Osteocyte (in vitro differentiated cells): Measurements from ENCODE around the gene LRRFIP2. TPM values are rescaled to one million over a fixed set of nuclear protein-coding genes. Genes with fewer than 3 reads are reported as not detected.
A peak's percentile ranks its signal among the peaks of the same experiment; 100 is the strongest.

ENCODE experiments used
- DNase-seq: peaks from one replicate; pipeline ENCODE4 v3.0.0; 2021; ENCODE audit warnings: mixed read lengths; ENCODE audit not compliant: unreplicated experiment; ENCODE audit errors: extremely low spot score
- H3K27ac Mint-ChIP-seq: one replicate; pipeline ENCODE4 v1.8.0; 2021; ENCODE audit warnings: mild to moderate bottlenecking, mixed read lengths; ENCODE audit not compliant: unreplicated experiment
- H3K27me3 Mint-ChIP-seq: one replicate; pipeline ENCODE4 v1.8.0; 2021; ENCODE audit warnings: mixed read lengths; ENCODE audit not compliant: unreplicated experiment
- H3K36me3 Mint-ChIP-seq: one replicate; pipeline ENCODE4 v1.8.0; 2021; ENCODE audit warnings: mixed read lengths; ENCODE audit not compliant: unreplicated experiment
- H3K4me1 Mint-ChIP-seq: one replicate; pipeline ENCODE4 v1.8.0; 2021; ENCODE audit warnings: mixed read lengths; ENCODE audit not compliant: unreplicated experiment
- H3K4me3 Mint-ChIP-seq: one replicate; pipeline ENCODE4 v1.8.0; 2021; ENCODE audit warnings: mild to moderate bottlenecking, moderate library complexity, mixed read lengths; ENCODE audit not compliant: unreplicated experiment
- H3K9me3 Mint-ChIP-seq: one replicate; pipeline ENCODE4 v1.8.0; 2021; ENCODE audit warnings: mixed read lengths; ENCODE audit not compliant: unreplicated experiment
- total RNA-seq: library from RNA; stranded (reverse); gene quantifications from 2 replicates; pipeline ENCODE4 v1.2.1, GENCODE V29; 2021
- TF ChIP-seq, protein P1 (sequence below): fragments of 200-600 bp; sonication (generic); IDR thresholded peaks from 2 replicates; pipeline ENCODE4 v1.5.0; 2021; ENCODE audit warnings: antibody characterized with exemption, mild to moderate bottlenecking, moderate library complexity

LRRFIP2 gene
- total RNA-seq, 1 donor from 2014 or later, result 43.2 TPM

DNA sequence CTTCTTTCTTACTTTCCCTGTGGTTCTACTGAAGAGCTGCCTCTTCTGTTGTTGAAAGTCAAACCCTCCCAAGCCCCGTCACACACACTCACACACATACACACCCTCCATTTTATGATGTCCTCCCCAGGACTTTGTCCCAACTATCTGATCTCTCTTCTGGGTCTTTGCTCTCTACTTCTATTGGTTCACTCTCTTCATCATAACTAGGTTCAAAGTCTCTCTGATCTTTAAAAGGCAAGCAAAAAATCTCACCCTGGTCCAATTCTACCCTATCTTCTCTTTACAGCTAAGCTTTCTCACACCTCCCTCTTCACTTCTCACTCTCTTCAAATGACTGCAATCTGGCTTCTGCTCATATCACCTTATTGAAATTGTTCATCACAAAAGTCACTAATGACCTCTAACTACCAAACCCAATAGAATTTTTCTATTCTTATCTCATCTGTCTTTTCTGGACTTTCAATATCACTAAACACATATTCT lies 34.8 kb downstream of the LRRFIP2 start:
- Mint-ChIP-seq H3K36me3 (peaks cover 19% of the 10 kb centered on the region), H3K27me3 (no peaks in the 10 kb centered on the region), H3K4me3 (no peak overlapping the region), H3K4me1 (peaks cover 14% of the 10 kb centered on the region), H3K27ac (no peak overlapping the region), H3K9me3 (peaks cover 3% of the 10 kb centered on the region)
- DNase-seq, result no peak
- TF ChIP-seq, protein P1, sequence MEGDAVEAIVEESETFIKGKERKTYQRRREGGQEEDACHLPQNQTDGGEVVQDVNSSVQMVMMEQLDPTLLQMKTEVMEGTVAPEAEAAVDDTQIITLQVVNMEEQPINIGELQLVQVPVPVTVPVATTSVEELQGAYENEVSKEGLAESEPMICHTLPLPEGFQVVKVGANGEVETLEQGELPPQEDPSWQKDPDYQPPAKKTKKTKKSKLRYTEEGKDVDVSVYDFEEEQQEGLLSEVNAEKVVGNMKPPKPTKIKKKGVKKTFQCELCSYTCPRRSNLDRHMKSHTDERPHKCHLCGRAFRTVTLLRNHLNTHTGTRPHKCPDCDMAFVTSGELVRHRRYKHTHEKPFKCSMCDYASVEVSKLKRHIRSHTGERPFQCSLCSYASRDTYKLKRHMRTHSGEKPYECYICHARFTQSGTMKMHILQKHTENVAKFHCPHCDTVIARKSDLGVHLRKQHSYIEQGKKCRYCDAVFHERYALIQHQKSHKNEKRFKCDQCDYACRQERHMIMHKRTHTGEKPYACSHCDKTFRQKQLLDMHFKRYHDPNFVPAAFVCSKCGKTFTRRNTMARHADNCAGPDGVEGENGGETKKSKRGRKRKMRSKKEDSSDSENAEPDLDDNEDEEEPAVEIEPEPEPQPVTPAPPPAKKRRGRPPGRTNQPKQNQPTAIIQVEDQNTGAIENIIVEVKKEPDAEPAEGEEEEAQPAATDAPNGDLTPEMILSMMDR, result no peak

DNA sequence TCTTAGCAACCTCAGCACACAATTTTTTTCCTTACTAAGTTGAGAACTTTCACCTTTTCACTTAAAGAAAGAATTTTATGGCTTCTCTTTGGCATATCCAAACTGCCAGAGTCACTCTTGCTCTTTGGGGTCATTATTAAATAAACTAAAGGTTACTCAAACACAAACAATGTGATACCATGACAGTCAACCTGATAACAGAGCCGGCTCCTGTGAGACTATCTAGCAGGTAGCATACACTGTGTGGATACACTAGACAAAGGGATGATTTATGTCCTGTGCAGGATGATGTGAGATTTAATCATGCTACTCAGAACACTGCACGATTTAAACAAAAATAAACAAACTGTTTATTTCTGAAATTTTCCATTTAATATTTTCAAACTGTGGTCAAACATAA lies 35.6 kb downstream of the LRRFIP2 start:
- Mint-ChIP-seq H3K36me3 (peaks cover 14% of the 10 kb centered on the region), H3K27ac (no peak overlapping the region), H3K4me3 (no peak overlapping the region), H3K9me3 (peaks cover 3% of the 10 kb centered on the region), H3K27me3 (no peaks in the 10 kb centered on the region), H3K4me1 (peaks cover 14% of the 10 kb centered on the region)
- no peak for DNase-seq
- TF ChIP-seq, protein P1, result no peak

DNA sequence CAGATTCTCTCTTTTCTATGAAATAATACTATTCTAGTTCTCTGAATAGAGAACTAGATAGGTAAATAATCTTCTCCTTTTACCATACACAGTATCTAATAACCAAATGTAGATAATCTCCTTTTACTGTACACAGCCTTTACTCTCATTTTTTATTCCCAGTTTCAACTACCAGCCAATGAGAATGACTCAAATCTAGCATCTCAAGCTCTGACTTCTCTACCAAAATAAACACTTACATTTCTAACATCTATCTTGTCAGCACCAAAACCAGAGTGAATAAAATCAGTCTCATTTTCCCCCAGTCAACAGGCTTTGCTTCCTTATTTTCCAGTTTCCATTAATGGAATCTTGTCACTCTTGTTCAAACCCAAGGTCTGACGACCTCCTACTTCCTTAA lies 36.9 kb downstream of the LRRFIP2 start:
- DNase-seq, result no peak
- Mint-ChIP-seq H3K9me3 (no peaks in the 10 kb centered on the region), H3K4me3 (no peak overlapping the region), H3K27me3 (no peaks in the 10 kb centered on the region), H3K4me1 (peaks cover 14% of the 10 kb centered on the region), H3K27ac (peak overlapping the region; percentile 8), H3K36me3 (peaks cover 3% of the 10 kb centered on the region)
- TF ChIP-seq, protein P1, result no peak

DNA sequence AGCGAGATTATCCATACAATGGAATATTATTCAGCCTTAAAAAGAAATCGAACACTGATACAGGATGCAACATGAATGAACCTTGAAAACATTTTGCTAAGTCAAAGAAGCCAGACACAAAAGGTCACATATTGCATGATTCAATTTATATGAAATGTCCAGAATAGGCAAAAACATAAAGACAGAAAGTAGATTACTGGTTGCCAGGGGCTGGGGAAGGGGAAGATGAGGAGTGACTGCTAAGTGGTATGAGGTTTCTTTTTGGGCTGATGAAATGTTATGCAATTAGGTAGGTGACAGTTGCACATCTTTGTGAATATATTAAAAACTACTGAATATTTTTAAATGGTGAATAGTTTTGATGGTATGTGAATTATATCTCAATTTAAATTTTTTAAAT lies 38.3 kb downstream of the LRRFIP2 start:
- DNase-seq, result no peak
- Mint-ChIP-seq H3K4me1 (peaks cover 16% of the 10 kb centered on the region), H3K27ac (peak overlapping the region; percentile 15), H3K9me3 (no peaks in the 10 kb centered on the region), H3K4me3 (no peak overlapping the region), H3K27me3 (no peaks in the 10 kb centered on the region), H3K36me3 (peaks cover under 1% of the 10 kb centered on the region)
- TF ChIP-seq, protein P1, result no peak

DNA sequence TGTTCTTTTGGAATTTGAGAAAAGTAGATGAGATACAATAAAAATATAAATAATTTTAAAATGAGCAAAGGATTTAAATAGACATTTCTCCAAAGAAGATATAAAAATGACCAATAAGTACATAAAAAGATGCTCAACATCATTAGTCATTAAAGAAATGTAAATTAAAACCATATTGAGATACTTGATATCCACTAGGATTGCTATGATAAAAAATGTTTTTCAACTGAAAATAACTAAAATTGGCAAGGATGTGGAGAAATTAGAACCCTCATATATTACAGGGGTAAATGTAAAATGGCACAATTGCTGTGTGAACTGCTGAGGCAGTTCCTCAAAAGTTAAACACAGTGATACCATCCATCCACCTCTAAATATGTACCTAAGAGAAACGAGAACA lies 38.8 kb downstream of the LRRFIP2 start:
- TF ChIP-seq, protein P1, result no peak
- H3K4me1 Mint-ChIP-seq, result peaks cover 16% of the 10 kb centered on the region
- no peaks in the 10 kb centered on the region for H3K27me3 Mint-ChIP-seq
- H3K4me3 Mint-ChIP-seq, result no peak overlapping the region
- H3K27ac Mint-ChIP-seq, result peak overlapping the region; percentile 15
- peaks cover 2% of the 10 kb centered on the region for H3K36me3 Mint-ChIP-seq
- H3K9me3 Mint-ChIP-seq, result no peaks in the 10 kb centered on the region
- no peak for DNase-seq
